SJSA1 (cell line): ENCODE results near the gene ZFHX2. TPM values are rescaled to one million over a fixed set of nuclear protein-coding genes. Genes with fewer than 3 reads are reported as not detected.

Experiments used
- DNase-seq, 2 experiments: peaks; one replicate each; pipeline ENCODE4 v3.0.0-alpha.2; 2015 to 2020; ENCODE audit warnings: low spot score in 2 of 2, low read depth in 1 of 2
- H3K27ac ChIP-seq: fragments of 250-450 bp; sonication (Bioruptor Pico); 2 replicates; pipeline ENCODE4 v1.5.1; 2020; ENCODE audit warnings: mild to moderate bottlenecking, moderate library complexity
- H3K27me3 ChIP-seq: fragments of 250-450 bp; sonication (Bioruptor Pico); replicated peaks from 2 replicates; pipeline ENCODE4 v1.5.1; 2020; ENCODE audit warnings: mild to moderate bottlenecking, moderate library complexity
- H3K36me3 ChIP-seq: fragments of 250-450 bp; sonication (Bioruptor Pico); 2 replicates; pipeline ENCODE4 v1.5.1; 2020; ENCODE audit warnings: mild to moderate bottlenecking
- H3K4me1 ChIP-seq: fragments of 250-450 bp; sonication (Bioruptor Pico); replicated peaks from 2 replicates; pipeline ENCODE4 v1.6.1; 2021; ENCODE audit warnings: mild to moderate bottlenecking
- H3K4me3 ChIP-seq: fragments of 250-450 bp; sonication (Bioruptor Pico); 2 replicates; pipeline ENCODE4 v1.5.1; 2020; ENCODE audit warnings: mild to moderate bottlenecking
- H3K9me3 ChIP-seq: fragments of 250-450 bp; sonication (Bioruptor Pico); replicated peaks from 2 replicates; pipeline ENCODE4 v1.5.1; 2020; ENCODE audit warnings: mild to moderate bottlenecking
- total RNA-seq: library from RNA; depleted of rRNA; stranded (reverse); fragments of >200 nt; shearing (Covaris generic); gene quantifications from 2 replicates; pipeline ENCODE4 v1.2.3, GENCODE V29; 2014; rRNA removed

ZFHX2 gene
- total RNA-seq, 1 experiment from 2014 or later: not detected

GRCh38 chr14:23481979-23482822, 69.4 kb downstream of the ZFHX2 start:
- no peak for DNase-seq
- Histone ChIP-seq H3K27me3 (no peaks in the 10 kb centered on the region), H3K36me3 (peaks cover 26% of the 10 kb centered on the region), H3K4me3 (no peak overlapping the region), H3K4me1 (no peaks in the 10 kb centered on the region), H3K9me3 (no peaks in the 10 kb centered on the region), H3K27ac (no peak overlapping the region)

DNA sequence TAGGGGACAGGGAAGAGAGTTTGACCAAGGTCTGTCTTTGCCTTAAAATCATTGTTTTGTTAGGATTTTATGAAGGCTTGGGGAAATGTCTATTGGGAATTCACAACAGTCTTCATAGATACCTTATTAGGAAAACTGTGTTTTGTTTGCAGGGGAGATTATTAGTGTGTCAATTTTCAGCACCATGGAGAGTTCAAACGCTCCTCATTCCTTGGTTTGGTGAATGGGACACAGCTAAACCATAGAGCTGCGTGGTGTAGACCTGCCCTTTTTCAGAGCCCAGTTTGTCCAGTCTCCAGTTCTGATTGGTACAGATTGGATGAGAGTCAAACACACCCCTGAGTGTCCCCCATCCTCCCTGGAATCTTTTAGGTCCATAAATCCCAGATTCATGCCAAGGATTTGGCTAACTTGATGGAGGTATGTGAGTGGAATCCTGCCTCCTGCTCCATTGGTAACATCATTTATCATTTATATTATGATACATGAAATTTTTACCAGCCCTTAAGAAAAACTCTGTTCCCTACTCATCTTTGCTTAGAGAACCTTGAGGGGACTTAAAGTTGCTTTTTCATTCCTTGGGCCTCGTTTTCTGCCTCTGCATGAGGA, 70.1 kb downstream of the ZFHX2 start:
- no peaks in the 10 kb centered on the region for H3K27me3 ChIP-seq
- no peaks in the 10 kb centered on the region for H3K4me1 ChIP-seq
- H3K36me3 ChIP-seq: peaks cover 33% of the 10 kb centered on the region
- no peak overlapping the region for H3K27ac ChIP-seq
- H3K4me3 ChIP-seq: no peak overlapping the region
- DNase-seq: no peak
- H3K9me3 ChIP-seq: no peaks in the 10 kb centered on the region

GRCh38 chr14:23478109-23478759, 73.3 kb downstream of the ZFHX2 start:
- no peak overlapping the region for H3K4me3 ChIP-seq
- H3K36me3 ChIP-seq: peaks cover 65% of the 10 kb centered on the region
- no peaks in the 10 kb centered on the region for H3K4me1 ChIP-seq
- H3K27me3 ChIP-seq: no peaks in the 10 kb centered on the region
- no peak overlapping the region for H3K27ac ChIP-seq
- H3K9me3 ChIP-seq: no peaks in the 10 kb centered on the region
- DNase-seq: peak in 1 of 2 experiments; percentile 12

DNA sequence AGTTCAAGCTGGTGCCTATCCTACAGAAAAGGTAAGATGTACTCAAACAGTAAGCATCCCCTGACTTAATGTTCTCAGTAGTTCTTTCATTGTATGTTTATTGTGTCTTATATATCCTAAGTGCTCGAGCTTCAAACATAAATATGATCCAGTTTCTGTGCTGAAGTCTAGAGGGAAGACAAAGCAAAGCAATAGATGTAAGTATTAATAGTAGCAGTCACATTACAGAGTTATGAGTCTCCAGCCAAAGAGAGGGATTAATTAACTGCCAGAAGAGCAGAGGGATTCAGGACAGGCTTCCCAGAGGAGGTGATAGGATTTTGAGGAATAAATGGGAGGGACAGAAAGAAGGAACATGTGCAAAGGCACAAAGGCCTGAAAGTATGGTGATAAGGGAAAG, 80.6 kb downstream of the ZFHX2 start:
- DNase-seq: no peak
- H3K36me3 ChIP-seq: peaks cover 56% of the 10 kb centered on the region
- H3K27ac ChIP-seq: no peak overlapping the region
- no peaks in the 10 kb centered on the region for H3K9me3 ChIP-seq
- no peak overlapping the region for H3K4me3 ChIP-seq
- H3K27me3 ChIP-seq: no peaks in the 10 kb centered on the region
- peaks cover 6% of the 10 kb centered on the region; the same call in 1 of the 2 replicates for H3K4me1 ChIP-seq

Other genes with a start within 250 kb of the ZFHX2 start
- gene PPP1R3E, start 248.9 kb downstream of the ZFHX2 start, total RNA-seq: 1.2 and 2.1 TPM in 2 replicates
- 17.4 and 18.0 TPM in 2 replicates for gene BCL2L2, start 244.9 kb downstream of the ZFHX2 start, total RNA-seq
- 76.2 and 93.4 TPM in 2 replicates for gene PABPN1, start 230.3 kb downstream of the ZFHX2 start, total RNA-seq
- 1.7 and 3.2 TPM in 2 replicates for gene SLC22A17, start 198.9 kb downstream of the ZFHX2 start, total RNA-seq
- gene EFS, start 186.6 kb downstream of the ZFHX2 start, total RNA-seq: not detected in 2 replicates
- gene IL25, start 179.0 kb downstream of the ZFHX2 start, total RNA-seq: not detected in 2 replicates
- not detected in 2 replicates for gene CMTM5, start 174.7 kb downstream of the ZFHX2 start, total RNA-seq
- not detected in 2 replicates for gene MYH6, start 143.5 kb downstream of the ZFHX2 start, total RNA-seq
- not detected in 2 replicates for gene MYH7, start 116.1 kb downstream of the ZFHX2 start, total RNA-seq
- 51.6 and 53.1 TPM in 2 replicates for gene NGDN, start 82.1 kb downstream of the ZFHX2 start, total RNA-seq
- gene THTPA, start 4.5 kb upstream of the ZFHX2 start, total RNA-seq: 5.0 TPM in 2 replicates
- 0.74 and 1.1 TPM in 2 replicates for gene AP1G2, start 16.0 kb upstream of the ZFHX2 start, total RNA-seq
- gene JPH4, start 27.0 kb upstream of the ZFHX2 start, total RNA-seq: not detected in 2 replicates
- gene DHRS2, start 84.6 kb upstream of the ZFHX2 start, total RNA-seq: 0.21 and 1.2 TPM in 2 replicates